Heart left ventricle (tissue), 13 donors: ENCODE data around the gene AKAP12.

Experiments used
- POLR2A ChIP-seq, 2 donors: fragments of 450-650 bp; IDR thresholded peaks; one replicate each; pipeline ENCODE4 v1.6.1; 2017; ENCODE audit warnings: antibody characterized with exemption in 2 of 2, mild to moderate bottlenecking in 2 of 2, moderate library complexity in 2 of 2
- TF ChIP-seq, protein P1 (sequence below), 12 donors: fragments of 200-600 bp; sonication (generic) in 4 of 12; IDR thresholded peaks; one replicate each; pipeline versions ENCODE4 v1.5.0 to v1.8.0; 2018 to 2022; ENCODE audit warnings: antibody characterized with exemption in 12 of 12, mild to moderate bottlenecking in 5 of 12
- donor health status: ischemic (EF 13 %, LVEDD 7.1; RV severe dilation, severe dysfunction).
- donor health status: DM: no; HTN: yes; CAD: no.
- donor health status: DM: no; HTN: no; CAD: no.
- donor health status: ischemic (EF 25% LVEDD 6.9; RV normal size, moderate dysfunction).
- donor health status: ischemic (EF 25% LVEDD 5.7; RV mildly dilated, moderate dysfunction).
- donor health status: ischemic (EF 35%, LVEDD 5.7; RV mildly dilated, moderate dysfunction).
- donor health status: nonischemic (EF 11% LVEDD 7.7; RV severe dilation, severe dysfunction).
- donor health status: DM: yes; HTN: yes; CAD: no.
- donor health status: PGD.
- donor health status: ischemic (EF 29% LVEDD 5.4; RV normal size, mild dysfunction).
- donor health status: nonischemic (EF 23%, LVEDD 6.1; RV moderate dilation, normal function).

DNA sequence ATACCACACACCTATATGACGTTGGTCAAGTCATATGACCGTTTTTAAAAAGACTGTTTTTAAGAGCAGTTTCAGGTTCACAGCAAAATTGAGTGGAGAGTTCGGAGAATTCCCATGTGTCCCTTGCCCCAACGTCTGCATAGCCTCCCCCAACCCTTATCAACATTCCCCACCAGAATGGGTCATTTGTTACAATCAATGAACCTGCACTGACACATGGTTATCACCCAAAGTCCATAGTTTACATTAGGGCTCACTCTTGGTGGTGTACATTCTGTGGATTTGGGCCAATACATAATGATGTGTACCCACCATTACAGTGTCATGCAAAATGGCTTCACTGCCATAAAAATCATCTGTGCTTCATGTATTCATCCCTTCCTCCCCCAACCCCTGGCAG lies 99.6 kb downstream of the AKAP12 start:
- no peak for TF ChIP-seq POLR2A (IDR thresholded peaks at IDR 0.05)
- TF ChIP-seq, protein P1, sequence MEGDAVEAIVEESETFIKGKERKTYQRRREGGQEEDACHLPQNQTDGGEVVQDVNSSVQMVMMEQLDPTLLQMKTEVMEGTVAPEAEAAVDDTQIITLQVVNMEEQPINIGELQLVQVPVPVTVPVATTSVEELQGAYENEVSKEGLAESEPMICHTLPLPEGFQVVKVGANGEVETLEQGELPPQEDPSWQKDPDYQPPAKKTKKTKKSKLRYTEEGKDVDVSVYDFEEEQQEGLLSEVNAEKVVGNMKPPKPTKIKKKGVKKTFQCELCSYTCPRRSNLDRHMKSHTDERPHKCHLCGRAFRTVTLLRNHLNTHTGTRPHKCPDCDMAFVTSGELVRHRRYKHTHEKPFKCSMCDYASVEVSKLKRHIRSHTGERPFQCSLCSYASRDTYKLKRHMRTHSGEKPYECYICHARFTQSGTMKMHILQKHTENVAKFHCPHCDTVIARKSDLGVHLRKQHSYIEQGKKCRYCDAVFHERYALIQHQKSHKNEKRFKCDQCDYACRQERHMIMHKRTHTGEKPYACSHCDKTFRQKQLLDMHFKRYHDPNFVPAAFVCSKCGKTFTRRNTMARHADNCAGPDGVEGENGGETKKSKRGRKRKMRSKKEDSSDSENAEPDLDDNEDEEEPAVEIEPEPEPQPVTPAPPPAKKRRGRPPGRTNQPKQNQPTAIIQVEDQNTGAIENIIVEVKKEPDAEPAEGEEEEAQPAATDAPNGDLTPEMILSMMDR (IDR thresholded peaks at IDR 0.05) = no peak
